Measurements from ENCODE around the gene MBD3L2. TPM values are rescaled to one million over a fixed set of nuclear protein-coding genes. Genes with fewer than 3 reads are reported as not detected.
"Not testable (repeated sequence)": the region's sequence is repeated elsewhere in the genome, so short reads cannot be mapped to it uniquely, and the experiment has no call there.

The MBD3L2 gene
- total RNA-seq = not detected
- long read RNA-seq = 0 reads

GRCh38 chr19:7049021-7049420, at the start of gene MBD3L2:
Gene MBD3L2, plus strand, starts transcription at chr19:7049321. Its CDS starts 53 bp downstream, at chr19:7049374.
- DNase-seq; intact Hi-C loops (cut with DNase I); ATAC-seq (ENCODE audit: poor library complexity): not testable (repeated sequence)

- DNase-seq (no peak), ATAC-seq (ENCODE audit: poor library complexity) (no peak)
- intact Hi-C loops (cut with DNase I) = no loop called here
Observed at GRCh38 chr19:6999933-7000332, 49.2 kb upstream of the MBD3L2 start.

GRCh38 chr19:7000333-7000732, 48.8 kb upstream of the MBD3L2 start:
- DNase-seq (no peak), ATAC-seq (ENCODE audit: poor library complexity) (peak; percentile 27)
- intact Hi-C loops (cut with DNase I) = no loop called here

GRCh38 chr19:7000816-7001215, 48.3 kb upstream of the MBD3L2 start:
- ATAC-seq (ENCODE audit: poor library complexity) (no peak), DNase-seq (no peak)
- intact Hi-C loops (cut with DNase I) = no loop called here

GRCh38 chr19:7004313-7004931, 44.7 kb upstream of the MBD3L2 start:
- intact Hi-C loops (cut with DNase I) = no loop called here
- ATAC-seq (ENCODE audit: poor library complexity) (no peak), DNase-seq (no peak)

- intact Hi-C loops (cut with DNase I) = no loop called here
- DNase-seq = no peak
- ATAC-seq (ENCODE audit: poor library complexity) = no peak
Observed at GRCh38 chr19:7006135-7006704, 42.9 kb upstream of the MBD3L2 start.

GRCh38 chr19:7007859-7008258, 41.3 kb upstream of the MBD3L2 start:
- intact Hi-C loops (cut with DNase I) = no loop called here
- DNase-seq = no peak
- no peak for ATAC-seq (ENCODE audit: poor library complexity)

- no peak for DNase-seq
- intact Hi-C loops (cut with DNase I) = no loop called here
- ATAC-seq (ENCODE audit: poor library complexity) = no peak
Observed at GRCh38 chr19:7010722-7011593, 38.2 kb upstream of the MBD3L2 start.

- ATAC-seq (ENCODE audit: poor library complexity) = no peak
- intact Hi-C loops (cut with DNase I) = no loop called here
- DNase-seq = no peak
Observed at GRCh38 chr19:7013678-7014077, 35.4 kb upstream of the MBD3L2 start.

GRCh38 chr19:7018828-7019227, 30.3 kb upstream of the MBD3L2 start:
- DNase-seq (no peak), ATAC-seq (ENCODE audit: poor library complexity) (no peak)
- intact Hi-C loops (cut with DNase I) = no loop called here

GRCh38 chr19:7021331-7021730, 27.8 kb upstream of the MBD3L2 start, which contains the start of gene MBD3L2B:
Gene MBD3L2B, minus strand, starts transcription at chr19:7021431. Its CDS starts 34 bp downstream, at chr19:7021397.
- DNase-seq; intact Hi-C loops (cut with DNase I); ATAC-seq (ENCODE audit: poor library complexity): not testable (repeated sequence)

GRCh38 chr19:7028790-7029189, 20.3 kb upstream of the MBD3L2 start:
- ATAC-seq (ENCODE audit: poor library complexity); DNase-seq: not testable (repeated sequence)

GRCh38 chr19:7030278-7030677, 18.8 kb upstream of the MBD3L2 start, which contains the start of gene MBD3L5:
Gene MBD3L5, plus strand, starts transcription at chr19:7030578. Its CDS starts 34 bp downstream, at chr19:7030612.
- intact Hi-C loops (cut with DNase I); ATAC-seq (ENCODE audit: poor library complexity); DNase-seq: not testable (repeated sequence)

More at GRCh38 chr19:7028790-7029189, 20.3 kb upstream of the MBD3L2 start:
- intact Hi-C loops (cut with DNase I) = not testable (repeated sequence)

GRCh38 chr19:7040079-7040478, 9.0 kb upstream of the MBD3L2 start, which contains the start of gene MBD3L4:
Gene MBD3L4, minus strand, starts transcription at chr19:7040179. Its CDS starts 35 bp downstream, at chr19:7040144.
- intact Hi-C loops (cut with DNase I); ATAC-seq (ENCODE audit: poor library complexity); DNase-seq: not testable (repeated sequence)

- ATAC-seq (ENCODE audit: poor library complexity); intact Hi-C loops (cut with DNase I): not testable (repeated sequence)
Observed at GRCh38 chr19:7041563-7041962, 7.6 kb upstream of the MBD3L2 start.

GRCh38 chr19:7051421-7051820, 2.3 kb downstream of the MBD3L2 start:
- ATAC-seq (ENCODE audit: poor library complexity); intact Hi-C loops (cut with DNase I): not testable (repeated sequence)

More at GRCh38 chr19:7041563-7041962, 7.6 kb upstream of the MBD3L2 start:
- DNase-seq = not testable (repeated sequence)

GRCh38 chr19:7052896-7053295, 3.8 kb downstream of the MBD3L2 start:
- ATAC-seq (ENCODE audit: poor library complexity); DNase-seq; intact Hi-C loops (cut with DNase I): not testable (repeated sequence)

More at GRCh38 chr19:7051421-7051820, 2.3 kb downstream of the MBD3L2 start:
- not testable (repeated sequence) for DNase-seq

GRCh38 chr19:7054635-7055368, 5.7 kb downstream of the MBD3L2 start:
- intact Hi-C loops (cut with DNase I); DNase-seq; ATAC-seq (ENCODE audit: poor library complexity): not testable (repeated sequence)
